CD4-positive, alpha-beta memory T cell (primary cell): ENCODE measurements around the gene NHEJ1. TPM values are rescaled to one million over a fixed set of nuclear protein-coding genes. Genes with fewer than 3 reads are reported as not detected.

Experiments
- CTCF ChIA-PET: fragments of 350-600 bp; sonication (Branson Sonifier 250); formaldehyde crosslinking; loops from one replicate; lab custom pipeline; 2021; ENCODE audit warnings: inconsistent platforms; ENCODE audit not compliant: partially characterized antibody; lab: Charles Lee
- POLR2A ChIA-PET: fragments of 350-600 bp; sonication (Branson Sonifier 250); formaldehyde crosslinking; loops from one replicate; lab custom pipeline; 2021; ENCODE audit not compliant: partially characterized antibody; lab: Charles Lee
- DNase-seq, 5 donors: peaks; one replicate each; pipeline versions ENCODE4 v3.0.0 to v3.0.0-alpha.2; 2020 to 2022; ENCODE audit warnings: mixed read lengths in 1 of 5
- H3K27ac ChIP-seq: one replicate; pipeline ENCODE4 v1.7.0; 2013; ENCODE audit warnings: low read depth, low read length
- H3K27me3 ChIP-seq: 2 replicates; pipeline ENCODE4 v1.7.0; 2013; ENCODE audit warnings: mild to moderate bottlenecking, low read length, moderate library complexity; ENCODE audit not compliant: insufficient read depth
- H3K36me3 ChIP-seq: 2 replicates; pipeline ENCODE4 v1.7.0; 2013; ENCODE audit warnings: mild to moderate bottlenecking, low read length, moderate library complexity; ENCODE audit not compliant: insufficient read depth
- H3K4me1 ChIP-seq: 2 replicates; pipeline ENCODE4 v1.7.0; 2013; ENCODE audit warnings: mild to moderate bottlenecking, low read length, moderate library complexity; ENCODE audit not compliant: insufficient read depth
- H3K4me3 ChIP-seq, 2 donors: one replicate each; pipeline ENCODE4 v1.7.0; 2013; ENCODE audit warnings: low read length in 2 of 2, mild to moderate bottlenecking in 1 of 2
- H3K9me3 ChIP-seq, 2 donors: one replicate each; pipeline ENCODE4 v1.7.0; 2013; ENCODE audit warnings: low read length in 2 of 2, control low read depth in 1 of 2; ENCODE audit not compliant: control insufficient read depth in 1 of 2
- H3K27ac Mint-ChIP-seq, 7 donors: one replicate each; pipeline ENCODE4 v1.8.0; 2020 to 2021; ENCODE audit warnings: mixed read lengths in 7 of 7, mild to moderate bottlenecking in 6 of 7, inconsistent platforms in 3 of 7, moderate library complexity in 3 of 7
- H3K27me3 Mint-ChIP-seq, 2 donors: one replicate each; pipeline ENCODE4 v1.8.0; 2020 to 2021; ENCODE audit warnings: mixed read lengths in 2 of 2
- H3K36me3 Mint-ChIP-seq, 2 donors: one replicate each; pipeline ENCODE4 v1.8.0; 2020 to 2021; ENCODE audit warnings: mixed read lengths in 2 of 2, inconsistent platforms in 1 of 2, mild to moderate bottlenecking in 1 of 2
- H3K4me1 Mint-ChIP-seq, 4 donors: one replicate each; pipeline ENCODE4 v1.8.0; 2020 to 2021; ENCODE audit warnings: mixed read lengths in 4 of 4, mild to moderate bottlenecking in 1 of 4
- H3K4me3 Mint-ChIP-seq, 8 donors: one replicate each; pipeline ENCODE4 v1.8.0; 2020 to 2021; ENCODE audit warnings: mixed read lengths in 8 of 8, mild to moderate bottlenecking in 7 of 8, moderate library complexity in 6 of 8, inconsistent platforms in 3 of 8
- H3K9me3 Mint-ChIP-seq, 8 donors: one replicate each; pipeline ENCODE4 v1.8.0; 2020 to 2021; ENCODE audit warnings: mixed read lengths in 8 of 8, mild to moderate bottlenecking in 5 of 8, inconsistent platforms in 3 of 8, moderate library complexity in 1 of 8
- intact Hi-C: fragments of 100-400 bp; cut with micrococcal nuclease; formaldehyde crosslinking; loops from one replicate; pipeline ENCODE4 v1.15.1; 2023
- polyA plus RNA-seq, 2 donors: library from polyadenylated mRNA; unstranded; fragments of 300-500 nt; fragmentation: Illumina TruSeq; gene quantifications; one replicate each; pipeline ENCODE4 v1.2.3, GENCODE V29; 2021
- total RNA-seq, 2 experiments: library from RNA; stranded (reverse); gene quantifications; one replicate each; pipeline ENCODE4 v1.2.3, GENCODE V29; 2021

The NHEJ1 gene
- total and polyA plus RNA-seq, 4 experiments from 2014 or later = 14.1 to 27.5 (median 20.5) TPM

- H3K9me3 Mint-ChIP-seq = no peaks in the 10 kb centered on the region
Observed at GRCh38 chr2:219120082-219120481, 40.5 kb downstream of the NHEJ1 start.

DNA sequence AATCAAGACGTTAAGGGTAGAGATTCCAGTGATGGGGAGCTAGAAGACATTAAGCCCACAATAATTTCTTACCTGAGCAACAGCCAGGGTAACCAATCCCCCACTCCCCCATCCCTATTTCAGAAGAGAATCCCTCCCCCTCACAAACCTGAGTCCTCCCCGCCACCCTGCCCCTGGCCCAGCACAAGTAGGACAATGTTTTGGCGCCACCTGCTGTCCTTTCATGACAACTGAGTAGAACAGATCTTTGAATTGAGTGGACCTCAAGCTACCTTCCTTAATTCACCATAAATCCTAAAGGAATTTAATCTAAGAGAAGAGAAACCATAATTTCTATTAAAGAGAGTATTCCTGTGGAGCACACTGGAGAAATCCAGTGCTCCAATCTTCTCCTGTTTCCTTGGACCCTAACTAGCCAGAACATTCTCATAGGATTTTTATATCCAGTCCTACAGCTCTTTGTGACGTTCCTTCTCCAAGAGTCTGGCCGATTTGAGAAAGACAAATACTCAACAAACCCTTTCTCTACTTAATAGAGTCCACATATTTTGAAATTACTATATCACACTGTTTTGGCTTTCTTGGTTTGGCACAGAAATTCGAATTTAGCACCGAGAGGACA, 41.1 kb downstream of the NHEJ1 start:
- intact Hi-C loops = loop anchor here (1.0 to 2.0 kb wide), 3 partner anchors 61 to 267 kb away; no protein-coding TSS in a partner anchor
- no peaks in the 10 kb centered on the region for H3K9me3 Mint-ChIP-seq
- POLR2A ChIA-PET = no interaction called here
- H3K27ac Mint-ChIP-seq = no peak overlapping the region
- H3K4me1 ChIP-seq = peaks cover 5% of the 10 kb centered on the region
- peak; percentile 27 to 42 (median 37) for DNase-seq
- H3K27me3 Mint-ChIP-seq = no peaks in the 10 kb centered on the region
- no peak overlapping the region for H3K4me3 Mint-ChIP-seq
- H3K9me3 ChIP-seq = no peaks in the 10 kb centered on the region
- no peaks in the 10 kb centered on the region for H3K27me3 ChIP-seq
- CTCF ChIA-PET = interaction anchor here (0.8 to 8.0 kb wide), 18 partner anchors 9 to 461 kb away, joined by 3 to 76 read pairs (median 4); no protein-coding TSS in a partner anchor
- peaks cover 7 to 11% (median 8%) of the 10 kb centered on the region in 4 donors for H3K4me1 Mint-ChIP-seq
- peaks cover 9 to 15% of the 10 kb centered on the region in 2 donors for H3K36me3 Mint-ChIP-seq
- no peak overlapping the region for H3K4me3 ChIP-seq
- no peak overlapping the region for H3K27ac ChIP-seq
- no peaks in the 10 kb centered on the region for H3K36me3 ChIP-seq

More at GRCh38 chr2:219120082-219120481, 40.5 kb downstream of the NHEJ1 start:
- Histone ChIP-seq H3K27me3 (no peaks in the 10 kb centered on the region), H3K36me3 (no peaks in the 10 kb centered on the region), H3K9me3 (no peaks in the 10 kb centered on the region), H3K4me3 (no peak overlapping the region), H3K27ac (no peak overlapping the region), H3K4me1 (peaks cover 11% of the 10 kb centered on the region)
- H3K4me1 Mint-ChIP-seq = peaks cover 13 to 17% (median 14%) of the 10 kb centered on the region in 4 donors
- CTCF ChIA-PET = interaction anchor here (0.8 to 8.0 kb wide), 15 partner anchors 9 to 462 kb away, joined by 3 to 76 read pairs (median 6); no protein-coding TSS in a partner anchor
- no peak overlapping the region for H3K27ac Mint-ChIP-seq
- POLR2A ChIA-PET = no interaction called here
- DNase-seq = no peak
- H3K36me3 Mint-ChIP-seq = peaks cover 9 to 10% of the 10 kb centered on the region in 2 donors
- H3K27me3 Mint-ChIP-seq = no peaks in the 10 kb centered on the region
- no peak overlapping the region for H3K4me3 Mint-ChIP-seq
- intact Hi-C loops = no loop called here

DNA sequence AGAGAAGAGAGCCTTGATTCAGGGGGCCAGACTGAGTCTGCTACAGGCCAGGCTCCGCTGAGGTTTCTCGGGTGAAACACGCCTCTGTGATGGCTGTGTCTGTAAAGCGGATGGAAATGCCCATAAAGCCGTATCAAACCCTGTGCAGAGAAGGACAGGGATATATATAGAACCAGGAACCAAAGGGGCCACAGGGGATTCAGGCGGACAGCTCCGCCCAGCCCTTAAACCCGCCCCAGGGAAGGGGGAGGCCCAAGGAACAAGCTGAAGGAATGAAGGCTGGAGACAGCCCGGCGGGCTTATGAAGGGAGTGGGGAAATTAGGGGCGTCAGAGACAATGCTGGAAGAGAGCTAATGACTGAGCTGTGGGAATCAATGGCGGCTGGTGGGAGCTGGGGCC, 42.1 kb downstream of the NHEJ1 start:
- Histone ChIP-seq H3K27me3 (no peaks in the 10 kb centered on the region), H3K27ac (no peak overlapping the region), H3K9me3 (no peaks in the 10 kb centered on the region), H3K4me3 (no peak overlapping the region), H3K4me1 (no peaks in the 10 kb centered on the region), H3K36me3 (no peaks in the 10 kb centered on the region)
- no peak overlapping the region for H3K4me3 Mint-ChIP-seq
- intact Hi-C loops = loop anchor here (2.0 kb wide), 1 partner anchor 266 kb away; no protein-coding TSS in a partner anchor
- ChIA-PET POLR2A (no interaction called here), CTCF (interaction anchor here (1.3 to 8.0 kb wide), 9 partner anchors 15 to 89 kb away, joined by 3 to 76 read pairs (median 5); no protein-coding TSS in a partner anchor)
- H3K4me1 Mint-ChIP-seq = peaks cover 0 to 6% (median 5%) of the 10 kb centered on the region in 4 donors
- DNase-seq = no peak
- H3K36me3 Mint-ChIP-seq = peaks cover 8 to 14% of the 10 kb centered on the region in 2 donors
- no peaks in the 10 kb centered on the region for H3K9me3 Mint-ChIP-seq
- no peaks in the 10 kb centered on the region for H3K27me3 Mint-ChIP-seq
- H3K27ac Mint-ChIP-seq = no peak overlapping the region

GRCh38 chr2:219116776-219117646, 43.6 kb downstream of the NHEJ1 start:
- H3K27ac ChIP-seq = no peak overlapping the region
- CTCF ChIA-PET = interaction anchor here (1.1 to 8.0 kb wide), 3 partner anchors 13 to 60 kb away, joined by 4 to 76 read pairs (median 7); no protein-coding TSS in a partner anchor

DNA sequence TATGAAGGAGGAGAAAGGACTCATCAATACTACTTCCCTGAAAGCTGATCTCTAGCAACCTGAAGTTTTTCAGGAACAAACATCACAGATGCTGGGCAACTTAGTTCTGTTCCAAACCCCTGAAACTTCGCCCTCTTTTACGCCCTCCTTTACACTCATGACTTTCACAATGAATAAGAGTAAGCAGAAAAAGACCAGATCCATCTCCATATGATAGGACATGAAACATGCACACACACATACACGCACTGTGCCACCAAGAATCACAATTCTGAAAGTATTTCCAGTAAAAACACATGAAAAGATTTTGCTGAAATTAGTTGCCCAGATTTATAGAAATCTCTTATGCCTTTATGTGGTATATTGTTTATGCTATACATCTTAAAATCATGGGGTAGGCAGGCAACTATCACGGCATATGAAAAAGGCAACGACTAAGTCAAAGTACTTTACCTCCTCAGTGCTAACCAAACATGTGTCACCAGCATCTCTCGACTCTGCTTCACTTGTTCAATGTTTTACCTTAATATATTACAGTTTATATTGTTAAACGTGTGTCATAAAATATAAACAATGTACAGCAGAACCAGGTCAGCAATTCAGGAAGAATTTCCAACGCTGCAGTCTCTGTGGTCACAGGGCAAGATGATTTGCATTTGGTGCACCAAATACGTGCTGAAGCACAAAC, 47.8 kb downstream of the NHEJ1 start:
- Histone ChIP-seq H3K4me1 (no peaks in the 10 kb centered on the region), H3K9me3 (no peaks in the 10 kb centered on the region), H3K36me3 (no peaks in the 10 kb centered on the region), H3K4me3 (no peak overlapping the region), H3K27ac (no peak overlapping the region), H3K27me3 (no peaks in the 10 kb centered on the region)
- CTCF ChIA-PET = interaction anchor here (1.6 kb wide), 1 partner anchor 133 kb away, joined by 3 read pairs; no protein-coding TSS in a partner anchor
- Mint-ChIP-seq H3K27me3 (no peaks in the 10 kb centered on the region), H3K4me1 (peaks cover 5 to 13% (median 9%) of the 10 kb centered on the region in 4 donors), H3K27ac (peak overlapping the region in 1 of 7 donors; percentile 33), H3K9me3 (no peaks in the 10 kb centered on the region), H3K36me3 (peaks cover 6 to 28% of the 10 kb centered on the region in 2 donors), H3K4me3 (no peak overlapping the region)
- intact Hi-C loops = no loop called here
- POLR2A ChIA-PET = no interaction called here
- no peak for DNase-seq

More at GRCh38 chr2:219116776-219117646, 43.6 kb downstream of the NHEJ1 start:
- no peaks in the 10 kb centered on the region for H3K4me1 ChIP-seq
- DNase-seq = no peak
- H3K36me3 Mint-ChIP-seq = peaks cover 10 to 16% of the 10 kb centered on the region in 2 donors
- H3K27me3 Mint-ChIP-seq = no peaks in the 10 kb centered on the region
- POLR2A ChIA-PET = no interaction called here
- H3K27ac Mint-ChIP-seq = peak overlapping the region in 2 of 7 donors; percentile 14 to 21
- H3K4me1 Mint-ChIP-seq = peaks cover 1 to 4% (median 3%) of the 10 kb centered on the region in 4 donors
- H3K4me3 ChIP-seq = no peak overlapping the region
- no peaks in the 10 kb centered on the region for H3K9me3 Mint-ChIP-seq
- intact Hi-C loops = no loop called here
- no peaks in the 10 kb centered on the region for H3K27me3 ChIP-seq
- H3K4me3 Mint-ChIP-seq = no peak overlapping the region
- no peaks in the 10 kb centered on the region for H3K36me3 ChIP-seq
- no peaks in the 10 kb centered on the region for H3K9me3 ChIP-seq

DNA sequence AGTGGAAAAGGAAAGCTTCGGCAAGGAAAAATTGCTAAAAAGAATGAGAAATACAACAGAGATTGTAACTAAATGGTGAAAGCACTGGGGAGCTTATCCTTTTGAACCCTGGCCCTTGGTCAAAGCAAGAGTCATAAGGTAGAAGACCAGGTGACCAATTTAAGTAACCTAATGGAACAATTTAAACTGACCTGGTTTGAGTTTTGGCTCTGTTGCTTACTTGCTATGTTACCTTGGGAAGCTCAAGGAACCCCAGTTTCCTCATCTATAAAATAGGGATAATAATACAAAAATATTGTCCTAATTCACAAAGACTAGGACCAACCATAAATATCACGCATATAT, 48.6 kb downstream of the NHEJ1 start:
- CTCF ChIA-PET = interaction anchor here (1.6 kb wide), 1 partner anchor 132 kb away, joined by 3 read pairs; no protein-coding TSS in a partner anchor
- peaks cover 6 to 13% (median 9%) of the 10 kb centered on the region in 4 donors for H3K4me1 Mint-ChIP-seq
- H3K27me3 Mint-ChIP-seq = no peaks in the 10 kb centered on the region
- Histone ChIP-seq H3K4me3 (no peak overlapping the region), H3K9me3 (no peaks in the 10 kb centered on the region), H3K27ac (no peak overlapping the region), H3K36me3 (no peaks in the 10 kb centered on the region), H3K4me1 (no peaks in the 10 kb centered on the region), H3K27me3 (no peaks in the 10 kb centered on the region)
- H3K36me3 Mint-ChIP-seq = peaks cover 5 to 28% of the 10 kb centered on the region in 2 donors
- no peak overlapping the region for H3K4me3 Mint-ChIP-seq
- intact Hi-C loops = no loop called here
- H3K9me3 Mint-ChIP-seq = no peaks in the 10 kb centered on the region
- no peak overlapping the region for H3K27ac Mint-ChIP-seq
- DNase-seq = no peak
- POLR2A ChIA-PET = no interaction called here
